ENCODE measurements around the gene CMTM8.

Gene CMTM8

GRCh38 chr3:32340611-32341365 lies 102.3 kb downstream of the CMTM8 start:
- no peak for TF ChIP-seq CTCF (IDR thresholded peaks at IDR 0.05; ENCODE audit: control insufficient read depth, insufficient read depth, low read depth, low read length, missing control alignments)
- H3K4me3 ChIP-seq (ENCODE audit: control insufficient read depth, low read depth, low read length) = no peak overlapping the region
- DNase-seq (ENCODE audit: low read depth) = no peak

GRCh38 chr3:32347343-32348125 lies 109.1 kb downstream of the CMTM8 start:
- DNase-seq (ENCODE audit: low read depth) = no peak
- H3K4me3 ChIP-seq (ENCODE audit: control insufficient read depth, low read depth, low read length) = no peak overlapping the region
- TF ChIP-seq CTCF (IDR thresholded peaks at IDR 0.05; ENCODE audit: control insufficient read depth, insufficient read depth, low read depth, low read length, missing control alignments) = no peak

GRCh38 chr3:32349184-32349583 lies 110.7 kb downstream of the CMTM8 start:
- TF ChIP-seq CTCF (IDR thresholded peaks at IDR 0.05; ENCODE audit: control insufficient read depth, insufficient read depth, low read depth, low read length, missing control alignments) = no peak
- no peak for DNase-seq (ENCODE audit: low read depth)
- no peak overlapping the region for H3K4me3 ChIP-seq (ENCODE audit: control insufficient read depth, low read depth, low read length)

- no peak for TF ChIP-seq CTCF (IDR thresholded peaks at IDR 0.05; ENCODE audit: control insufficient read depth, insufficient read depth, low read depth, low read length, missing control alignments)
- no peak overlapping the region for H3K4me3 ChIP-seq (ENCODE audit: control insufficient read depth, low read depth, low read length)
- DNase-seq (ENCODE audit: low read depth) = no peak
These were observed 114.1 kb downstream of the CMTM8 start for GRCh38 chr3:32352563-32352962.

- TF ChIP-seq CTCF (IDR thresholded peaks at IDR 0.05; ENCODE audit: control insufficient read depth, insufficient read depth, low read depth, low read length, missing control alignments) = no peak
- no peak for DNase-seq (ENCODE audit: low read depth)
These were observed 114.9 kb downstream of the CMTM8 start for GRCh38 chr3:32353351-32353750.

GRCh38 chr3:32354362-32354778 lies 115.9 kb downstream of the CMTM8 start:
- H3K4me3 ChIP-seq (ENCODE audit: control insufficient read depth, low read depth, low read length) = no peak overlapping the region
- no peak for DNase-seq (ENCODE audit: low read depth)
- no peak for TF ChIP-seq CTCF (IDR thresholded peaks at IDR 0.05; ENCODE audit: control insufficient read depth, insufficient read depth, low read depth, low read length, missing control alignments)

More at GRCh38 chr3:32353351-32353750, 114.9 kb downstream of the CMTM8 start:
- no peak overlapping the region for H3K4me3 ChIP-seq (ENCODE audit: control insufficient read depth, low read depth, low read length)

Data from AG09309 (cell line).